Epithelial cell of prostate (primary cell): ENCODE measurements around the gene PLXNC1.
"Not testable (repeated sequence)": the region's sequence is repeated elsewhere in the genome, so short reads cannot be mapped to it uniquely, and the experiment has no call there.

Source experiments
- DNase-seq: peaks from one replicate; pipeline ENCODE4 v3.0.0-alpha.2; 2011; ENCODE audit warnings: low read depth, low spot score
- H3K27ac ChIP-seq: fragments of 450-650 bp; 2 replicates; pipeline ENCODE4 v1.5.1; 2017; ENCODE audit warnings: mild to moderate bottlenecking

Gene PLXNC1

DNA sequence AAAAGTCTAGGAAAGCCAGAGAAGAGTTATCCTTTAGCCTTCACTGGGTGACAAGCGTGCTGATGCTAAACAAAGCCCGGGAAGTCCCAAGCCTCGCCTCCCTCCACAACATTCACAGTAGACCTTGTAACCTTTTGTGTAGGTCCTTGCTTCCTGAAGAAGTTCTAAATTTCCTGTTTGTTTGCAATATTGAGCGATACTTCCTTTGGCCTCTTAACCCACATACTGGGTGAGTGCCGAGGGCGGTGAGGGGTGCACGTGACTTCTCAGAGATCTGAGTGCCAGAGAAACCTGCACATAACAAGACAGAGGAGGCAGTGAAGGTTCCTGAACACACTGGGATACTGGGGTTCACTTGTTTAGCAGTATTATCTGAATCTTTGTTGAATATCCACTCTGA lies 134.3 kb downstream of the PLXNC1 start:
- H3K27ac ChIP-seq, result no peak overlapping the region
- DNase-seq, result no peak

DNA sequence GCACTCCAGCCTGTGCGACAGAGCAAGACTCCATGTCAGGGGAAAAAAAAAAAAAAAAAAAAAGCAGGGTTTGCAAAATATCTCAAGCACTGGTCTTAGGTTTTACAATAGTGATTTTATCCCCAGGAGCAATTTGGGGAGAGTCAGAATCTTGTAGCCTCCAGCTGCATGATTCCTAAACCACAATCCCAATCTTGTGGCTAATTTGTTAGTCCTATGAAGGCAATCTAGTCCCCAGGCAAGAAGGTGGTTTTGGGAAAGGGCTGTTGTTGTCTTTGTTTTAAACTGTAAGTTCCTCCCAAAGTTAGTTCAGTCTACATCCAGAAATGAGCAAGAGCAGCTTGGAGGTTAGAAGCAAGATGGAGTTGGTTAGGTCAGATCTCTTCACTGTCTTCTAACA lies 135.7 kb downstream of the PLXNC1 start:
- no peak for DNase-seq

DNA sequence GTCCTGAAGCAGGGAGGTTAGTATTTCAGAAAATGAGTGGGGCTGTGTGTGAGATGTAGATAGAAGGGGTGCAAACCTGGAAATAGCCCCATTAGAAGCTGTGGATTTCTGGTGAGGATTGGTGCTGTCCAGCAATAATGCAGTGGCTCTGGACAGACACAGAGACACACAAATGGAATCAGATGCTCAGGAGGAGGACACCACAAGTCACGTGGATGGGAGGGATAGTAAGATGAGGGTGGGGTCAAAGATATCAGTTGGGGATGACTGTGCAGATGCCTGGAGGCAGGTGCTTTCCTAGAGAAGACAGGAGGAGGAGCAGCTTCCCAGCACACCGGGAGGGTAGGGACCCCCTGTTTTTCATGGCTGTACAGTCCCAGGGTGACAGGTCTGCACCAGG lies 136.5 kb downstream of the PLXNC1 start:
- no peak for DNase-seq
- H3K27ac ChIP-seq, result no peak overlapping the region

More for the DNA sequence above, 135.7 kb downstream of the PLXNC1 start:
- no peak overlapping the region for H3K27ac ChIP-seq

DNA sequence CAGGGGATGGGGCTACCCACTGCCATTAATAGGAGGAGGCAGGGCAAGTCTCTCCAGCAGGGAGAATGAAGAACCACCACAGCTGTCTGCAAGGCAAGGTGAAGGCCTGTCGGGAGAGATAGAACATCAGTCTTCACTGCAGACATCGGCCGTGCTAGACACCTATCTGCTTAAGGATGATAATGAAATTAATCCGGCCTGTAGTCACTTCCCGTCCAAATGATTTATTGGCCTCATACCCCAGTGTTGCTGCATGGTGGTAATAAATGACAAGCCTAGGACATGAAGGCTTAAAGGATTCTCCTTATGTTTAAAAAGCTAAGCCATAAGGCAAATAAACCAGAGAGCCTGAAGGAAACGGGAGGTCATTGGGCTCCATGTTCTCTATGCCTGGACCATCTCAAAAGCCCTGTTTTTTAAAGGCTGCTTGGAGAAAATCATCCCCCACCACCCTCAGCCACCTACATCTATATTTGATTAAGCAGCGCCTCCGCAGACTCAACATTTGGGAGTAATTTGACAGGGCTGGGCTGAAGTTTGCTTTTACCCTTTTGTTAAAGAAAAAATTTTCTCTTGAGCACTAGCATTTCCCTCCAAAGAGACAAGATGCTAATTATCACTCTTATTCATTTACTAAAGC lies 137.7 kb downstream of the PLXNC1 start:
- H3K27ac ChIP-seq, result no peak overlapping the region
- no peak for DNase-seq

DNA sequence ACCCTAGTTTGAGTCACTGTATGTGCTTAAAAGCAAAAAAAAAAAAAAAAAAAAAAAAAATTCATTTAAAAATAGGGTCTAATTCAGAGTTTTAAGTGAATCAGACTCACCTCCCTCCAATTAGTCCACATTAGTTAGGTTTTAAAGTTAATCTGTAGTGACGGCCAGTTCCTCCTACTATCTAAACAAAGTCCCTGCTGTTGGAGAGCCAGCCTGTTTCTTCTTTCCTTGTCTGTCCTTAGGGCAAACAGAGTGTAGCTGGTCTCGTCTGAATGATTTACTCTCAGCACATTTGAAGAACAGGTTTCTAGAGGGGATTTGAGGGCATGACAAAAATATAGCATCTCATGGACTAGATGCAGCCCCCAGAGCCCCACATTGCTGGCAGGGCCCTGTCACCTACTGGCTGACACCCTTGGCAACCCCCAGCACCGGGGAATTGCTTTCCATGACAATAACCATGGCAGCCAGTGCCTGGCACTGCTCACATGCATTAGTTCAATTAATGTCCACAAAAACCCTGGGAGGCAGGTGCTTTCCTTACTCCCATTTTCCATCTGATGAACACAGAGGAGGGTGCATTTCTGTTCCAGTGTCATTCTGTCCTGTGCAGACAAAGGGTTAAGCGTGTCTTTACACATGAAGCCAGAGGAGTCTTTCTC lies 138.3 kb downstream of the PLXNC1 start:
- no peak overlapping the region for H3K27ac ChIP-seq
- no peak for DNase-seq

GRCh38 chr12:94287245-94287628 lies 138.9 kb downstream of the PLXNC1 start:
- no peak for DNase-seq
- H3K27ac ChIP-seq, result no peak overlapping the region

- H3K27ac ChIP-seq, result no peak overlapping the region
- DNase-seq, result no peak
These were observed 141.3 kb downstream of the PLXNC1 start for GRCh38 chr12:94289461-94290312.

DNA sequence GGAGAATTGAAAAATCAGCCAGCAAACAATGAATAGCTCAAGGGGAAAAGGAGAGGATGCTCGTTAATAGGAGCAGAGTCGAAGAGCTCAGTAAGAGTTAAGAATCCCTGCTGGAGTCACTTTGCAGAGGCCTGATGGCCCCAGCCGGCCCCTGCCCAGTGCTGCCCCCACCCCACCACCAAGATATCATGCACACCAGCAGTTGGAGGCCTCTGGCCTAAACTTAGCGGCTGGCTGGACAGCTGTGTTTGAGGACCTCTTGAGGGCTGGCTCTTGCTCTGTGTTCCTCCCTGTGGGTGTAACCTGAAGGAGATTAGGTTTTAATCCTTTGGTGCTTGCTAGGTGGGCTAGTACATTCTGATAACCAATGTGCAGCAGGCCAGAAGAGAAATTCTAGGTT lies 142.0 kb downstream of the PLXNC1 start:
- DNase-seq, result no peak
- H3K27ac ChIP-seq, result no peak overlapping the region

DNA sequence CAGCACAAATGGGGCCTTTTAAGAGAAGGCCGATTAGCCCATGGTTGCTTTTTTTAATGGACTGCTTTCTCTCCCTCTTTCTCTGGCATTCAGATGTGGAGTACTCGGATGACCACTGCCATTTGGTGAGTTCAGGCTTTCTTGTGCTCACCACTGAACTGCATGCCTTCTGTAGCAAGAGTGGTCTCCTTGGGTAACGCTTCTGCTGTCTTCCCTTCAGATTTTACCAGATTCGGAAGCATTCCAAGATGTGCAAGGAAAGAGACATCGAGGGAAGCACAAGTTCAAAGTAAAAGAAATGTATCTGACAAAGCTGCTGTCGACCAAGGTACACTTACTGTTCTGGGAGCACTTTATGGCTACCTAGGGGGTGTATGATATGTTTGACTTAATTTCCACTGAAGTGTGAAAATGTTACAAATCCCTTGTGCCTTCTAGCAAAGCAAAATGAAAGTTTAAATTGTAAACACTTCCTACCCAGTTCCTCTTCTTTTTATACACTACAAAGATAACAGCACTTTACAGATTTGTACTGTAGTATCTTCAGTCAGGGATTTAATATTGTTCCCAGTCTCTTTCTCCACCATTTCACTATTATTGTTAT lies 148.8 kb downstream of the PLXNC1 start:
- no peak overlapping the region for H3K27ac ChIP-seq
- DNase-seq, result no peak

DNA sequence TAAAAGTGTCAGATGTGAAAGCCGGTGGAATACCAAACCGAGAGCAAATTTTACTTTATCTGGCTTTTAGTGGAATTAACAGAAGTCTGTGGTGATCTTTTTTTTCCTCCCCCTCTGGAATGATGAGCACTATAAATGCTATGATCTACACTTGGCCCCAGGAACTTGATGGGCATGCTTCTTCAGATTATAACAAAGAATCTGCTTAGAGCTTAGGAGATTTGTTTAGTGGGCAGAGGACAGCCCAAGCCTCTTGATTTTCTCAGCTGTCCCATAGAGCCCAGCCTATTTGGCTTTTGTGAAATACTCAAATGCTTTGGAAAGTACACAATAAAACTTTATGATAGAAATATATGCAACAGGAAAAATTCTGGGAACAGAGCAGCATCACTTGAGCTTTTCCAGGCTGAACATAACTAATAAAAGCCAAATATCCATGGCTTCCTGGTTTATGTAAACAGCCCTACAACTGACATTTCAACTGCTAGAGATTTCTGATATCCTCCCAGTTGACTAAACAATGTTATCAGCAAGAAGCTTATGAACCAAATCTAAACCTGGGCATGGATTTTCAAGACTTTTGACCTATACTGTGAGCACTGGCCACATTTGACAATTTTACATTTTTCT lies 149.6 kb downstream of the PLXNC1 start:
- DNase-seq, result no peak
- no peak overlapping the region for H3K27ac ChIP-seq

DNA sequence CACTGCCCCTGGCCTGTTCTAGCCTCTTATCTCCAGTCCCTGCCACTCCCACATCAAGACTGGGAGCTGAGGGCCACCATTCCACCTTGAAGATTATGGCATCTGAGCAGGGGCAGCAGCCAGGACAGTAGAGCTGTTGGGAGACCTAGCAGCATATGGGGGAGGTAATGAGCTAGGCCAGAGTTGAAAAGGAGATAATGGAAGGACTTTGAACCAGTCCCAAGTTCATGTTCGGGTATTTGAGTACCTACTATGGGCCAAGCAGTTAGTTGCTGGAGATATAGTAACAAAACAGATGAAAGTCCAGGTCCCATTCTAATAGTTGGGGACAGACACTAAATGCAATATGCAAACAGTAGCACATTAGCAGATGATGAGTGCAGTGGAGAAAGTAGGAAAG lies 151.5 kb downstream of the PLXNC1 start:
- no peak overlapping the region for H3K27ac ChIP-seq
- DNase-seq, result no peak

- DNase-seq, result no peak
- H3K27ac ChIP-seq, result no peak overlapping the region
These were observed 155.6 kb downstream of the PLXNC1 start for GRCh38 chr12:94304012-94304411.

DNA sequence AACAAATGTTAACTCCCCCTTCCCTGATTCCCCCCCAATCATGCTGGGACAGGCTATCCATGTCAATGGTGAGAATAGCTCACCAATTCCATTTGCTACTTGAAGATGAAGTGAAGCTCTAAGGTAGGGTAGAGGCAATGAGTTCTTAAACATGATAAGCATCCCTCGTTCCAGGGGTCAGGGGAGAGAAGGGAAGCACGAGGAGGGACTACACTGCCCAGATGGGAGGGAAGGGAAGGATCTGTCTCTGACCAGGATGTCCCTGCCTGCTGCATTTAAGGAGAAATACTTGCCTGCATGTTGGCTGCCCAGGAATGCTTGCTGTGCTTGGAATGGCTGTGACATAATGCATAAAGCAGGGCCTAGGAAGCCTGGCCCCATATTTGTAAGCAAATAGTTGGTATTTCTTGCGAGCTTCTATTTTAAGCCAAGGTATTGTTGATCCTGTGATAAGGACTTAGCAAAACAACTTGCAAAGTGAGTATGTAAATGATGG lies 156.2 kb downstream of the PLXNC1 start:
- H3K27ac ChIP-seq, result no peak overlapping the region
- no peak for DNase-seq

DNA sequence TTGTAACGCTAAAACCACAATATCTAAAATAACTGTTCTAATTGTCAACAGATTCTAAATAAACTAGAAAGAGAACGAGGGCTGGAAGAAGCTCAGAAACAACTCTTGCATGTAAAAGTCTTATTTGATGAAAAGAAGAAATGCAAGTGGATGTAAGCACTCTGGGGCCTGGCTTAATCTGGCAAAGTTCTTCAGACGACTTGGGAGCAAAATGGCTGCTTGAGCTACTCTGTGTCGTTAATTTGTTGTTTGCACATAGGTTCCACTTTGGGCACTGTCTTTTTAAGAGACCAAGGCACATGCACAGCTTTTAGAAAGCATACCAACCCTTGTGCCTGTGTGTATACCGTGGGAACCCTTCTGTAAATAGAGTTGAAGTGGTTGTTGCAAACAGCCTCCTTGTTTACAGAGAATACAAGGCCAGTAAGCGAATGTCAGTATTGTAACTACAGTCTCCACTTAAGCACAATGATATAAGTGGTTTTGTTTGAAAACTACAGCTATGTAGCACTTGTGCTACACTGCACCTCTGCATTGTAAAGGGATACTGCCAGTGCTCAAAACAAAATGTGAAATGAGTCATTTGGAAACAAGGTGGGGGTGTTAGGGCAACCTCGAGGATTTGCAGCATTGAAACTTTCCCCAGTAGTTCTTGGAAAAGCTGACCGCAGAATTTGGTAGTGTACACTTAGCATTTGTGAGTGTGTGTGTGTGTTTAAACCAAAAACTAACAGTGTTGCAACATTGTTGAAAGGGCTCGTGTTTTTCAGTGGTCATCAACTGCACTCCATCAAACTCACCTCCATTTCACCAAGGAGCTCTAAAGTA lies 157.0 kb downstream of the PLXNC1 start:
- no peak overlapping the region for H3K27ac ChIP-seq
- DNase-seq, result no peak

DNA sequence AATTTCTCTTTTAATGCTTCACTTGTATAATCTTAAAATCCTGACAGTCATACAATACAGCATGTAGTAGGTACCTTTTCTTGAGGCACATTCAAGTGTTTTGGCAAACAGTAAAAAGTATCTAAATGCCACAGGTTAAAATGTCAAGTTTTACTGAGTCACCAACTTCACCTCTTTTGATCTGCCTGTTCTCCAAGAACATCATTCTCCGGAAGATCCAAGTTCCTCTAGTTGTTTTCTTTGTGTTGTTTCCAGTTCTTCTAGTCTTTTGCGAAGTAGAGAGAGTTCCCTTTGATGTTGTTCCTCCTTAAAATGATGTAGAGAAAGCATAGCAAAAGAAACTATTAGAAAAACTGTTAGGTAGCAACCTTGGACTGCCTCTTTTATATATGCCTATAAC lies 160.2 kb downstream of the PLXNC1 start:
- no peak overlapping the region for H3K27ac ChIP-seq
- no peak for DNase-seq

DNA sequence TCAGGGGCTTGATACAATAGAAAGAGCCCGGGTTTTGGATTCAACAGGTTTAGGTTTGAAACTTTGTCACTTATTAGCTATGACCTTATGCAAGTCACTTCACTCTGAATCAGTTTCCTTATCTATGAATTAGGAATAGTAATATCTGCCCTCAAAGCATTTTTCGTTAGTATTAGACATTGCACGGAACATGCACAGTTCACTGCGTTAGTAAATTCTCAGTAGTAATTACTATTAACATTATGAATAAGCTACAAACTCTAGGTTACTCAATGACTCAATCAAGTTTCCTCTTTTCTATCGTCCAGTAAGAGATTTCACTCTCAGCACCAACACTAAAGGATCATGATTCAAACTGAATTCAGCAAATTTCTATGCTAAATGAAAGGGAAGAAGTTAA lies 161.0 kb downstream of the PLXNC1 start:
- DNase-seq, result no peak
- no peak overlapping the region for H3K27ac ChIP-seq

- no peak for DNase-seq
- H3K27ac ChIP-seq, result no peak overlapping the region
These were observed 164.0 kb downstream of the PLXNC1 start for GRCh38 chr12:94312378-94312777.

GRCh38 chr12:94316600-94316999 lies 168.2 kb downstream of the PLXNC1 start:
- not testable (repeated sequence) for DNase-seq

DNA sequence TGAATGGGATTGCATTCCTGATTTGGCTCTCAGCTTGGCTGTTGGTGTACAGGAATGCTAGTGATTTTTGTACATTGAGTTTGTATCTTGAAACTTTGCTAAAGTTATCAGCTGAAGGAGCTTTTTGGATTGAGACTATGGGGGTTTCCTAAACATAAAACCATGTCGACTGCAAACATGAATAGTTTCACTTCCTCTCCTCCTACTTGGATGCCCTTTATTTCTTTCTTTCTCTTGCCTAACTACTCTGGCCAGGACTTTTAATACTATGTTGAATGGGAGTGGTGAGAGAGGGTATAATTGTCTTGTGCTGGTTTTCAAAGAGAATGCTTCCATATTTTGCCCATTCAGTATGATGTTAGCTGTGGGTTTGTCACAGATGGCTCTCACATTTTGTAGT lies 169.8 kb downstream of the PLXNC1 start:
- no peak overlapping the region for H3K27ac ChIP-seq
- DNase-seq, result no peak

More at GRCh38 chr12:94316600-94316999, 168.2 kb downstream of the PLXNC1 start:
- not testable (repeated sequence) for H3K27ac ChIP-seq
